B cell (primary cell): ENCODE measurements around the gene CDH12. TPM values are rescaled to one million over a fixed set of nuclear protein-coding genes. Genes with fewer than 3 reads are reported as not detected.

Experiments
- ATAC-seq: fragments of 200-7000 bp; cut with Tn5 transposase; one replicate; pipeline ENCODE4 v1.10.0; 2021; ENCODE audit warnings: low read depth, mild to moderate bottlenecking, moderate number of reproducible peaks, moderate library complexity
- CTCF ChIA-PET: fragments of 350-600 bp; sonication (Branson Sonifier 250); formaldehyde crosslinking; loops from one replicate; lab custom pipeline; 2021; ENCODE audit warnings: antibody characterized with exemption, inconsistent platforms; lab: Charles Lee
- POLR2A ChIA-PET: fragments of 350-600 bp; sonication (Branson Sonifier 250); formaldehyde crosslinking; loops from one replicate; lab custom pipeline; 2021; ENCODE audit warnings: antibody characterized with exemption; lab: Charles Lee
- DNase-seq: peaks from one replicate; pipeline ENCODE4 v3.0.0; 2013
- H2AFZ ChIP-seq: 2 replicates; pipeline ENCODE4 v1.6.1; 2012; ENCODE audit warnings: mild to moderate bottlenecking, low read depth, low read length; ENCODE audit not compliant: insufficient read depth, poor library complexity, severe bottlenecking
- H3K27ac ChIP-seq, 2 donors: 1 replicate in 1 of 2; 2 replicates in 1 of 2; pipeline ENCODE4 v1.5.1; 2012 to 2013; ENCODE audit warnings: low read length in 2 of 2, mild to moderate bottlenecking in 2 of 2, moderate library complexity in 1 of 2
- H3K27me3 ChIP-seq, 4 experiments: fragments of 200-600 bp in 1 of 4; sonication (generic) in 1 of 4; replicated peaks in 1 of 4; 1 replicate in 2 of 4; 2 replicates in 2 of 4; pipeline versions ENCODE4 v1.6.1 to v1.7.0; 2013 to 2016; ENCODE audit warnings: low read length in 3 of 4, mild to moderate bottlenecking in 2 of 4, mixed read lengths in 1 of 4, moderate library complexity in 1 of 4; ENCODE audit not compliant: insufficient read depth in 4 of 4, control insufficient read depth in 3 of 4; ENCODE audit errors: control extremely low read depth in 1 of 4
- H3K36me3 ChIP-seq, 2 experiments: replicated peaks in 1 of 2; 1 replicate in 1 of 2; 2 replicates in 1 of 2; pipeline versions ENCODE4 v1.6.1 to v1.7.1; 2013; ENCODE audit warnings: low read length in 1 of 2; ENCODE audit not compliant: insufficient read depth in 2 of 2, control insufficient read depth in 1 of 2; ENCODE audit errors: control extremely low read depth in 1 of 2, extremely low read depth in 1 of 2
- H3K4me1 ChIP-seq, 2 donors: fragments of 200-600 bp in 1 of 2; sonication (generic) in 1 of 2; 1 replicate in 1 of 2; 2 replicates in 1 of 2; pipeline versions ENCODE4 v1.5.1 to v1.6.1; 2013 to 2017; ENCODE audit warnings: low read length in 2 of 2; ENCODE audit not compliant: control insufficient read depth in 2 of 2, insufficient read depth in 2 of 2
- H3K4me2 ChIP-seq: replicated peaks from 2 replicates; pipeline ENCODE3; 2012; ENCODE audit warnings: mild to moderate bottlenecking, low read depth, low read length; ENCODE audit not compliant: poor library complexity, severe bottlenecking
- H3K4me3 ChIP-seq, 5 experiments: fragments of 200-600 bp in 1 of 5; sonication (generic) in 1 of 5; 1 replicate in 3 of 5; 2 replicates in 2 of 5; pipeline versions ENCODE4 v1.5.1 to v1.7.0; 2011 to 2016; ENCODE audit warnings: low read length in 4 of 5, mild to moderate bottlenecking in 4 of 5, low read depth in 2 of 5, control low read depth in 1 of 5, moderate library complexity in 1 of 5; ENCODE audit not compliant: insufficient read depth in 1 of 5; ENCODE audit errors: control extremely low read depth in 1 of 5, extremely low read depth in 1 of 5
- H3K79me2 ChIP-seq: fragments of 200-600 bp; sonication (generic); one replicate; pipeline ENCODE4 v1.6.0; 2016; ENCODE audit warnings: low read length; ENCODE audit not compliant: control insufficient read depth, insufficient read depth
- H3K9ac ChIP-seq: fragments of 200-600 bp; sonication (generic); 2 replicates; pipeline ENCODE4 v1.6.1; 2017; ENCODE audit warnings: mild to moderate bottlenecking, low read length, moderate library complexity
- H3K9me3 ChIP-seq, 3 donors: one replicate each; pipeline versions ENCODE4 v1.6.1 to v1.7.1; 2013; ENCODE audit warnings: low read length in 2 of 3; ENCODE audit not compliant: control insufficient read depth in 2 of 3, insufficient read depth in 1 of 3; ENCODE audit errors: control extremely low read depth in 1 of 3
- H4K20me1 ChIP-seq: 2 replicates; pipeline ENCODE4 v1.6.0; 2012; ENCODE audit warnings: mild to moderate bottlenecking, low read length; ENCODE audit not compliant: insufficient read depth, control insufficient read depth, poor library complexity, severe bottlenecking
- H3K27ac Mint-ChIP-seq: one replicate; pipeline ENCODE4 v1.8.0; 2021; ENCODE audit warnings: mixed read lengths
- H3K27me3 Mint-ChIP-seq: one replicate; pipeline ENCODE4 v1.8.0; 2021; ENCODE audit warnings: mixed read lengths
- H3K4me1 Mint-ChIP-seq: one replicate; pipeline ENCODE4 v1.8.0; 2021; ENCODE audit warnings: mixed read lengths
- H3K4me3 Mint-ChIP-seq: one replicate; pipeline ENCODE4 v1.8.0; 2021; ENCODE audit warnings: mixed read lengths
- H3K9me3 Mint-ChIP-seq: one replicate; pipeline ENCODE4 v1.8.0; 2022; ENCODE audit warnings: mixed read lengths; ENCODE audit not compliant: insufficient read depth
- EZH2 ChIP-seq: IDR thresholded peaks from 2 replicates; pipeline ENCODE4 v1.6.1; 2012; ENCODE audit warnings: borderline replicate concordance, low read depth, mild to moderate bottlenecking, moderate library complexity, low read length; ENCODE audit not compliant: insufficient read depth, poor library complexity, severe bottlenecking
- WGBS: methylation state at CpG from one replicate; pipeline ENCODE4 v1.1.5; 2013; ENCODE audit warnings: missing lambda C conversion rate; ENCODE audit not compliant: insufficient coverage; 5-methylcytosine and 5-hydroxymethylcytosine counted together
- intact Hi-C: fragments of 100-400 bp; cut with micrococcal nuclease; formaldehyde crosslinking; loops from one replicate; pipeline ENCODE4 v1.10.0; 2022
- polyA plus RNA-seq: library from polyadenylated mRNA; depleted of rRNA; stranded (reverse); fragments of >200 nt; gene quantifications from 2 replicates; pipeline ENCODE4 v1.2.3, GENCODE V29; 2012
- total RNA-seq, 2 donors: library from RNA; stranded (reverse); fragments of 120-200 nt in 1 of 2; gene quantifications; 1 replicate in 1 of 2; 2 replicates in 1 of 2; pipeline versions ENCODE4 v1.2.3 to v1.2.4, GENCODE V29; 2013 to 2022
- TF ChIP-seq, protein P1 (sequence below): fragments of 200-600 bp; IDR thresholded peaks from one replicate; pipeline ENCODE4 v1.8.0; 2022; ENCODE audit warnings: antibody characterized with exemption, mild to moderate bottlenecking

The CDH12 gene
- total and polyA plus RNA-seq, 2 donors (not counting 1 experiment from before 2014, with no cell fraction given), result not detected

DNA sequence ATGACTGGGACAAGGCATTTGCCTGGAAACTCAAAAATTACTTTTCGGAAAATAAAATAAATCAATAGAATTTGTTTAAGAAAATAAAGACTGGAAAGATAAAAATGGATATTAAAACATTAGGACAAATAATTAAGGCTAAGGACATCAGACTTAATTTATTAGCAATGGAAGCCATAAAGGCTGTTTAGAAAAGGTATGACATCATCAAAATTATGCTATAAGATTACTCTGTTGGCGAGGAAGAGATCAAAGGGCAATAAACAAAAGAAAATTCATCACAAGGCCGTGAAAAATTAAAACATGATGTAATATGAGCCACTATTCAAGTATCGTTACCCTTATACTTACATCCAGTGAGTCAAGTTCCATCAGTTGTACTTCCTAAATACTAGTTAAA is 2.7 kb upstream of the CDH12 start:
- ChIA-PET POLR2A (no interaction called here), CTCF (no interaction called here)
- Histone ChIP-seq H3K79me2 (no peaks in the 10 kb centered on the region), H3K4me1 (peaks cover 7 to 10% of the 10 kb centered on the region in 2 donors), H3K27ac (no peak overlapping the region), H3K9ac (no peak overlapping the region), H3K4me3 (no peak overlapping the region), H4K20me1 (no peaks in the 10 kb centered on the region), H3K9me3 (no peaks in the 10 kb centered on the region), H2AFZ (no peak overlapping the region), H3K4me2 (no peak overlapping the region), H3K36me3 (no peaks in the 10 kb centered on the region), H3K27me3 (peaks cover 0 to 4% (median 2%) of the 10 kb centered on the region in 4 experiments)
- Mint-ChIP-seq H3K4me1 (peaks cover 20% of the 10 kb centered on the region), H3K27ac (no peak overlapping the region), H3K4me3 (no peak overlapping the region), H3K9me3 (no peaks in the 10 kb centered on the region), H3K27me3 (peaks cover 4% of the 10 kb centered on the region)
- DNase-seq, result no peak
- no peak for ATAC-seq
- intact Hi-C loops, result no loop called here
- WGBS, result no CpG with 5 or more reads among the region's 4 CpGs
- TF ChIP-seq, protein P1, sequence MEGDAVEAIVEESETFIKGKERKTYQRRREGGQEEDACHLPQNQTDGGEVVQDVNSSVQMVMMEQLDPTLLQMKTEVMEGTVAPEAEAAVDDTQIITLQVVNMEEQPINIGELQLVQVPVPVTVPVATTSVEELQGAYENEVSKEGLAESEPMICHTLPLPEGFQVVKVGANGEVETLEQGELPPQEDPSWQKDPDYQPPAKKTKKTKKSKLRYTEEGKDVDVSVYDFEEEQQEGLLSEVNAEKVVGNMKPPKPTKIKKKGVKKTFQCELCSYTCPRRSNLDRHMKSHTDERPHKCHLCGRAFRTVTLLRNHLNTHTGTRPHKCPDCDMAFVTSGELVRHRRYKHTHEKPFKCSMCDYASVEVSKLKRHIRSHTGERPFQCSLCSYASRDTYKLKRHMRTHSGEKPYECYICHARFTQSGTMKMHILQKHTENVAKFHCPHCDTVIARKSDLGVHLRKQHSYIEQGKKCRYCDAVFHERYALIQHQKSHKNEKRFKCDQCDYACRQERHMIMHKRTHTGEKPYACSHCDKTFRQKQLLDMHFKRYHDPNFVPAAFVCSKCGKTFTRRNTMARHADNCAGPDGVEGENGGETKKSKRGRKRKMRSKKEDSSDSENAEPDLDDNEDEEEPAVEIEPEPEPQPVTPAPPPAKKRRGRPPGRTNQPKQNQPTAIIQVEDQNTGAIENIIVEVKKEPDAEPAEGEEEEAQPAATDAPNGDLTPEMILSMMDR, result no peak
- TF ChIP-seq EZH2, result no peak

DNA sequence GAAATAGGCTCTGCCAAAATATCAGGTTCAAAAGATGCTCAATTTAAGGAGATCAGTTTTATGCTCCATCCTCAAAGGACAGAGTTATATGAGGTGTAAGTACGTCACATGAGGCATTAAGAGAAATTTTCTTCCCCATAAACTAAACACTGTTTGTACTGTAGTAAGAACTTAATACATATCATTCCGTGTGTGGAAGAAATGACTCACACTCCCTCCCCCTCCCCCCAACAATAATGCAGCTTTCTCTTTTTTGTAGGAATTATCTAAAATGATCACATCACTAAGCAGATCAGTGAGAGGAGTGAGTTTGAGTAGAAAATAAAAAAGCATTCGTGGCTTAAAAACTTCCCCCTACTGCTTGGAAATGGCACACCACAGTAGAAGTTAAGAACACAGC is 2.2 kb downstream of the CDH12 start:
- Histone ChIP-seq H4K20me1 (no peaks in the 10 kb centered on the region), H3K9me3 (no peaks in the 10 kb centered on the region), H3K27me3 (peaks cover 0 to 4% (median 2%) of the 10 kb centered on the region in 4 experiments), H3K36me3 (no peaks in the 10 kb centered on the region), H3K27ac (no peak overlapping the region), H3K79me2 (no peaks in the 10 kb centered on the region), H3K4me2 (no peak overlapping the region), H3K4me3 (no peak overlapping the region), H3K9ac (no peak overlapping the region), H3K4me1 (peaks cover 7 to 10% of the 10 kb centered on the region in 2 donors), H2AFZ (no peak overlapping the region)
- Mint-ChIP-seq H3K4me3 (no peak overlapping the region), H3K27ac (no peak overlapping the region), H3K4me1 (peaks cover 20% of the 10 kb centered on the region), H3K9me3 (no peaks in the 10 kb centered on the region), H3K27me3 (peaks cover 4% of the 10 kb centered on the region)
- no peak for TF ChIP-seq EZH2
- TF ChIP-seq, protein P1, result no peak
- intact Hi-C loops, result no loop called here
- DNase-seq, result no peak
- POLR2A ChIA-PET, result no interaction called here
- CTCF ChIA-PET, result no interaction called here
- WGBS, result no CpG with 5 or more reads among the region's 3 CpGs
- ATAC-seq, result no peak
